ENCODE data around the gene BEX5.
A peak's percentile ranks its signal among the peaks of the same experiment; 100 is the strongest.
"Not testable (repeated sequence)": the region's sequence is repeated elsewhere in the genome, so short reads cannot be mapped to it uniquely, and the experiment has no call there.

BEX5 gene

GRCh38 chrX:102155806-102156179, at the start of gene BEX5:
TSS of gene BEX5 (minus strand) at chrX:102155977. CDS start at chrX:102154265, 1,712 bp downstream.
- peak; percentile 21 to 47 for DNase-seq

- no peak for DNase-seq
Measured at GRCh38 chrX:102185967-102186720, 30.4 kb upstream of the BEX5 start.

- DNase-seq: no peak
Measured at GRCh38 chrX:102154900-102155805, 624 bp downstream of the BEX5 start.

GRCh38 chrX:102154218-102154860, 1.4 kb downstream of the BEX5 start:
- DNase-seq: peak in 1 of 2 experiments; percentile 0

- not testable (repeated sequence) for DNase-seq
Measured at GRCh38 chrX:102142274-102142673, 13.5 kb downstream of the BEX5 start, which contains the start of gene TCEAL6. TSS of gene TCEAL6 (minus strand) at chrX:102142481.

GRCh38 chrX:102141631-102142030, 14.1 kb downstream of the BEX5 start:
- DNase-seq: not testable (repeated sequence)

- DNase-seq: not testable (repeated sequence)
Measured at GRCh38 chrX:102140876-102141275, 14.9 kb downstream of the BEX5 start.

GRCh38 chrX:102138064-102138463, 17.7 kb downstream of the BEX5 start:
- DNase-seq: no peak

GRCh38 chrX:102129473-102129872, 26.3 kb downstream of the BEX5 start:
- DNase-seq: peak in 1 of 2 experiments; percentile 6

- no peak for DNase-seq
Measured at GRCh38 chrX:102126863-102127262, 28.9 kb downstream of the BEX5 start.

- DNase-seq: not testable (repeated sequence)
Measured at GRCh38 chrX:102126080-102126818, 29.5 kb downstream of the BEX5 start.

- DNase-seq: not testable (repeated sequence)
Measured at GRCh38 chrX:102125436-102125835, 30.3 kb downstream of the BEX5 start, which contains the start of gene TCEAL2. TSS of gene TCEAL2 (plus strand) at chrX:102125679. CDS start at chrX:102126831, 1,152 bp downstream.

- not testable (repeated sequence) for DNase-seq
Measured at GRCh38 chrX:102125014-102125413, 30.8 kb downstream of the BEX5 start.

GRCh38 chrX:102115748-102116147, 40.0 kb downstream of the BEX5 start:
- DNase-seq: no peak

- DNase-seq: no peak
Measured at GRCh38 chrX:102113367-102113766, 42.4 kb downstream of the BEX5 start.
